GM23338 (cell line): ENCODE measurements around the gene PCA3. TPM values are rescaled to one million over a fixed set of nuclear protein-coding genes. Genes with fewer than 3 reads are reported as not detected.
A peak's percentile ranks its signal among the peaks of the same experiment; 100 is the strongest.

Source experiments
- ATAC-seq: fragments of 200-7000 bp; cut with Tn5 transposase; 3 replicates; pipeline ENCODE4 v1.9.1; 2020
- DNase-seq: peaks from one replicate; pipeline ENCODE4 v3.0.0-alpha.2; 2015; ENCODE audit warnings: low spot score
- H2AFZ ChIP-seq: fragments of 200-600 bp; sonication (generic); 2 replicates; pipeline ENCODE4 v1.8.0; 2016; ENCODE audit warnings: antibody characterized with exemption, mild to moderate bottlenecking, moderate library complexity
- H3F3A ChIP-seq: fragments of 200-600 bp; sonication (generic); replicated peaks from 2 replicates; pipeline ENCODE4 v1.8.0; 2017; ENCODE audit warnings: antibody characterized with exemption, mixed run types, low read depth
- H3K27ac ChIP-seq: fragments of 200-600 bp; sonication (generic); 2 replicates; pipeline ENCODE4 v1.6.1; 2016; ENCODE audit warnings: low read depth
- H3K27me3 ChIP-seq: fragments of 200-600 bp; sonication (generic); 2 replicates; pipeline ENCODE4 v1.8.0; 2016; ENCODE audit warnings: mild to moderate bottlenecking, mixed run types, moderate library complexity; ENCODE audit not compliant: insufficient read depth
- H3K36me3 ChIP-seq: fragments of 200-600 bp; sonication (generic); 2 replicates; pipeline ENCODE4 v1.8.0; 2016; ENCODE audit warnings: mild to moderate bottlenecking; ENCODE audit not compliant: insufficient read depth
- H3K4me1 ChIP-seq: fragments of 200-600 bp; sonication (generic); 2 replicates; pipeline ENCODE4 v1.8.0; 2016; ENCODE audit warnings: mild to moderate bottlenecking, moderate library complexity; ENCODE audit not compliant: insufficient read depth
- H3K4me2 ChIP-seq: fragments of 200-600 bp; sonication (generic); 2 replicates; pipeline ENCODE4 v1.7.1; 2017; ENCODE audit warnings: mixed run types
- H3K4me3 ChIP-seq: fragments of 200-600 bp; sonication (generic); 2 replicates; pipeline ENCODE4 v1.6.1; 2016; ENCODE audit warnings: mixed run types
- H3K79me2 ChIP-seq: fragments of 200-600 bp; sonication (generic); replicated peaks from 2 replicates; pipeline ENCODE4 v1.8.0; 2017; ENCODE audit warnings: mild to moderate bottlenecking; ENCODE audit not compliant: insufficient read depth
- H3K9me2 ChIP-seq: fragments of 200-600 bp; sonication (generic); 2 replicates; pipeline ENCODE4 v1.8.0; 2017; ENCODE audit not compliant: insufficient read depth
- H4K20me1 ChIP-seq: fragments of 200-600 bp; sonication (generic); replicated peaks from 2 replicates; pipeline ENCODE4 v1.8.0; 2017; ENCODE audit warnings: mild to moderate bottlenecking; ENCODE audit not compliant: insufficient read depth
- H3K27ac Mint-ChIP-seq: 2 replicates; pipeline ENCODE4 v1.8.0; 2020; ENCODE audit warnings: inconsistent platforms, mild to moderate bottlenecking, moderate library complexity, mixed read lengths
- H3K27me3 Mint-ChIP-seq: 3 replicates; pipeline ENCODE4 v1.8.0; 2022; ENCODE audit warnings: low read depth, mild to moderate bottlenecking, moderate library complexity, mixed read lengths, inconsistent platforms; ENCODE audit not compliant: insufficient read depth, poor library complexity
- H3K36me3 Mint-ChIP-seq: 3 replicates; pipeline ENCODE4 v1.8.0; 2021; ENCODE audit warnings: low read depth, mild to moderate bottlenecking, inconsistent platforms, moderate library complexity, mixed read lengths
- H3K4me1 Mint-ChIP-seq: 3 replicates; pipeline ENCODE4 v1.8.0; 2020; ENCODE audit warnings: mild to moderate bottlenecking, inconsistent platforms, mixed read lengths
- H3K4me3 Mint-ChIP-seq: 3 replicates; pipeline ENCODE4 v1.8.0; 2021; ENCODE audit warnings: moderate library complexity, mild to moderate bottlenecking, inconsistent platforms, mixed read lengths
- H3K9me3 Mint-ChIP-seq: 3 replicates; pipeline ENCODE4 v1.8.0; 2020; ENCODE audit warnings: moderate library complexity, mild to moderate bottlenecking, inconsistent platforms, mixed read lengths
- EZH2 ChIP-seq: fragments of 200-600 bp; sonication (generic); IDR thresholded peaks from one replicate; pipeline ENCODE4 v1.8.0; 2017; ENCODE audit warnings: antibody characterized with exemption, mild to moderate bottlenecking, low read depth; ENCODE audit not compliant: unreplicated experiment
- EZH2phosphoT487 ChIP-seq: fragments of 200-600 bp; sonication (generic); IDR thresholded peaks from one replicate; pipeline ENCODE4 v1.8.1; 2018; ENCODE audit warnings: antibody characterized with exemption; ENCODE audit not compliant: unreplicated experiment
- NANOG ChIP-seq: IDR thresholded peaks from 2 replicates; pipeline ENCODE4 v1.6.1; 2016; ENCODE audit warnings: antibody characterized with exemption, borderline replicate concordance
- POLR2AphosphoS5 ChIP-seq: IDR thresholded peaks from 2 replicates; pipeline ENCODE4 v1.6.1; 2016; ENCODE audit warnings: antibody characterized with exemption, low read depth
- STAT1 ChIP-seq: IDR thresholded peaks from one replicate; pipeline ENCODE4 v1.6.1; 2016; ENCODE audit warnings: antibody characterized with exemption; ENCODE audit not compliant: unreplicated experiment
- ZNF114 ChIP-seq: fragments of 250-450 bp; sonication (Bioruptor Pico); IDR thresholded peaks from 2 replicates; pipeline ENCODE4 v1.5.0; 2020; ENCODE audit warnings: mild to moderate bottlenecking, moderate library complexity
- ZNF331 ChIP-seq: fragments of 250-450 bp; sonication (Bioruptor Pico); IDR thresholded peaks from 2 replicates; pipeline ENCODE4 v1.5.0; 2020; ENCODE audit warnings: low read depth, mild to moderate bottlenecking, moderate library complexity
- polyA plus RNA-seq: library from polyadenylated mRNA; unstranded; fragments of >200 nt; fragmentation: Nextera tagmentation; extraction: Ambion mirVana; gene quantifications from 2 replicates; pipeline ENCODE4 v1.2.1, GENCODE V29; 2016
- total RNA-seq: library from RNA; depleted of rRNA; stranded (reverse); fragments of >200 nt; shearing (Covaris generic); gene quantifications from 2 replicates; pipeline ENCODE4 v1.2.3, GENCODE V29; 2014
- TF ChIP-seq, protein P1 (sequence below), 2 experiments: fragments of 200-600 bp in 1 of 2; sonication (generic) in 1 of 2; conservative IDR thresholded peaks; 2 replicates each; pipeline versions ENCODE4 v1.5.1 to v1.6.1; 2016 to 2017; ENCODE audit warnings: antibody characterized with exemption in 2 of 2, low read depth in 2 of 2, mild to moderate bottlenecking in 2 of 2, moderate library complexity in 1 of 2

Gene PCA3
- total and polyA plus RNA-seq, 2 experiments from 2014 or later = 0.28 to 0.76 TPM

DNA sequence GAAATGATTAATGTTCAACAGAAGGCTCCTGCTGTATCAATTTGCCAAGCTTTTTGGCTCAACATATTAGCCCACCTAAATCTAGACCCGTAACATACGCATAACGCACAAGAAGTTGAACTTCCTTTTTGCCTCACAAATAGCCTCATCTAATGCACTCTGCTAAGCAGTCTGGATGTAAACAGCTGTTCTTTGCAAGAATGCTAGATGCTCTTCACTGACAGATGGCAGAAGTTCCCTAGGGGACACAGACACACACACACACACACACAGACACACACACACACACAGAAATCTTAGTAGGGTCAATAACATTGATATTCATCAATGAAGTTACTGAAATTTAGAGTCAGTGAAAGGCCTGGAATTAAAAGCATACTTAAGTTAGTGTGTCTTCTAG is 13.2 kb upstream of the PCA3 start (continued):
- TF ChIP-seq, protein P1, sequence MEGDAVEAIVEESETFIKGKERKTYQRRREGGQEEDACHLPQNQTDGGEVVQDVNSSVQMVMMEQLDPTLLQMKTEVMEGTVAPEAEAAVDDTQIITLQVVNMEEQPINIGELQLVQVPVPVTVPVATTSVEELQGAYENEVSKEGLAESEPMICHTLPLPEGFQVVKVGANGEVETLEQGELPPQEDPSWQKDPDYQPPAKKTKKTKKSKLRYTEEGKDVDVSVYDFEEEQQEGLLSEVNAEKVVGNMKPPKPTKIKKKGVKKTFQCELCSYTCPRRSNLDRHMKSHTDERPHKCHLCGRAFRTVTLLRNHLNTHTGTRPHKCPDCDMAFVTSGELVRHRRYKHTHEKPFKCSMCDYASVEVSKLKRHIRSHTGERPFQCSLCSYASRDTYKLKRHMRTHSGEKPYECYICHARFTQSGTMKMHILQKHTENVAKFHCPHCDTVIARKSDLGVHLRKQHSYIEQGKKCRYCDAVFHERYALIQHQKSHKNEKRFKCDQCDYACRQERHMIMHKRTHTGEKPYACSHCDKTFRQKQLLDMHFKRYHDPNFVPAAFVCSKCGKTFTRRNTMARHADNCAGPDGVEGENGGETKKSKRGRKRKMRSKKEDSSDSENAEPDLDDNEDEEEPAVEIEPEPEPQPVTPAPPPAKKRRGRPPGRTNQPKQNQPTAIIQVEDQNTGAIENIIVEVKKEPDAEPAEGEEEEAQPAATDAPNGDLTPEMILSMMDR (conservative IDR thresholded peaks at IDR 0.05; ENCODE audit: low read depth in 2 of 2) = no peak
- TF ChIP-seq ZNF114 (CRISPR knock-in tag) = no peak
- no peak for TF ChIP-seq POLR2AphosphoS5
- TF ChIP-seq STAT1 = no peak
- TF ChIP-seq EZH2 = no peak
- no peak for TF ChIP-seq EZH2phosphoT487

DNA sequence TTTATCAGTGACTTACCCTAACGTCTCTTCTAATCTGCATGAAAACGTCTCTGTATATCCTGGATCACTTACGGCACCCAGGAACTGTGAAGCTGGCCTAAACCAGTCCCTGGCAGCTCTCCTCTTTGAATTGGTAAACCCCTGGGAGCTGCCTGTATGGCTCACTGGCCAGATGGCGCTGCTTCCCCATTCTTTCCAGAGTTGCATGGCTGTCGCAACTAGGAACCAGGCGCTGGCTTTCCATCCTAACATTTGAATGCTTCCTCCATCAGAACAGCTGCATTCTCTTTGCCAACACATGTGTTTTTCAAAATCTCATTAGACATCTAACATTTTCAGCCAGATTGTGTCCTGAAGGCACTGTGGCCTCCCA is 8.0 kb upstream of the PCA3 start:
- no peaks in the 10 kb centered on the region for H3F3A ChIP-seq
- Mint-ChIP-seq H3K36me3 (no peaks in the 10 kb centered on the region), H3K9me3 (no peaks in the 10 kb centered on the region; the same call in 2 of the 3 replicates), H3K27ac (no peak overlapping the region; the same call in 1 of the 2 replicates), H3K4me3 (no peak overlapping the region), H3K27me3 (peaks cover 2% of the 10 kb centered on the region), H3K4me1 (peaks cover 12% of the 10 kb centered on the region)
- TF ChIP-seq EZH2phosphoT487 = no peak
- TF ChIP-seq NANOG = no peak
- TF ChIP-seq, protein P1 (conservative IDR thresholded peaks at IDR 0.05; ENCODE audit: low read depth in 2 of 2) = peak; percentile 49 to 76
- H3K9me2 ChIP-seq = no peaks in the 10 kb centered on the region
- no peaks in the 10 kb centered on the region for H3K27me3 ChIP-seq
- no peak overlapping the region for H3K4me3 ChIP-seq
- H2AFZ ChIP-seq = no peak overlapping the region
- peak; percentile 99 for ATAC-seq
- DNase-seq = peak; percentile 75
- no peaks in the 10 kb centered on the region for H4K20me1 ChIP-seq
- no peaks in the 10 kb centered on the region for H3K79me2 ChIP-seq
- no peak overlapping the region for H3K4me2 ChIP-seq
- no peak overlapping the region; the same call in 1 of the 2 replicates for H3K27ac ChIP-seq
- H3K36me3 ChIP-seq = no peaks in the 10 kb centered on the region
- H3K4me1 ChIP-seq = peaks cover 7% of the 10 kb centered on the region

DNA sequence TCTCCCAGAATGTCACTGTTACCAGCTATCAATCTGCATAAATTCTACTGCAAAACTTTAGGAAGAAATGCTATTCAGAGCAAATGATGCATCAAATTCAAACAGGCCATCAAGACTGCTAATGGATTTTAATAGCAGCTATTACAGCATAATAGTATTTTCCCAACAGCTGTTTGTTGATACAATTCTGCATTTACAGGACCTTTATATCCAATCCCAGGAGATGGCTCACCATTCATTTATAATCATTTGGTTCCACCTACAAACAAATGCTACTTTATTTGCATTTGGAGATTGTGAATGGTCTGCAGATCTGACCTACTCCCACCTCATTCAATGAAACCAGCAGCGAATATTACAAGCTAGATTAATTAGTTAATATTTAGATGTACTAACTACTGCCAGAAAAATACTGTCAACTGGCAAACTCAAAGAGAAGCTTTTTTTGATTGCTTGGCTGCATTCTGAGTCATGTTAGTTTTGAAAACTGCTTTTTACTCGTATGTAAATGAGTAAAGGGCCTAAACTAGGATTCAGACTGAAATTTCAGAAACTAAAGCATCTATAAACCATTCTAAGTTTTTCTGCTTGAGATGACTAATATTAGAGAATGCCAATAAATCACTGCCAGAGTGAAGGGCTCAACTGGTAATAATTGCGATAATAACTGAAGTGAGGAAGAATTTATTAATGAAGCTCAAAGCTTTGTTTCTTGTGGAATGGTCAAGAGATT is 7.1 kb upstream of the PCA3 start:
- Histone ChIP-seq H3K27me3 (no peaks in the 10 kb centered on the region), H3K27ac (no peak overlapping the region), H3K9me2 (no peaks in the 10 kb centered on the region), H3K4me1 (peaks cover 7% of the 10 kb centered on the region), H3K4me2 (no peak overlapping the region), H3F3A (no peaks in the 10 kb centered on the region), H3K36me3 (no peaks in the 10 kb centered on the region), H3K79me2 (no peaks in the 10 kb centered on the region), H4K20me1 (no peaks in the 10 kb centered on the region), H2AFZ (no peak overlapping the region), H3K4me3 (no peak overlapping the region)
- H3K27me3 Mint-ChIP-seq = peaks cover 2% of the 10 kb centered on the region
- no peak for DNase-seq
- H3K4me3 Mint-ChIP-seq = no peak overlapping the region
- H3K4me1 Mint-ChIP-seq = peaks cover 12% of the 10 kb centered on the region
- TF ChIP-seq ZNF331 (CRISPR knock-in tag) = no peak
- no peaks in the 10 kb centered on the region; the same call in 2 of the 3 replicates for H3K9me3 Mint-ChIP-seq
- no peaks in the 10 kb centered on the region for H3K36me3 Mint-ChIP-seq
- ATAC-seq = no peak
- H3K27ac Mint-ChIP-seq = no peak overlapping the region
